Measurements from ENCODE around the gene ERGIC3. TPM values are rescaled to one million over a fixed set of nuclear protein-coding genes. Genes with fewer than 3 reads are reported as not detected.

The ERGIC3 gene
- polyA plus RNA-seq, 1 of the 3 experiments (the other 2 are of a cell fraction) = 661 TPM

GRCh38 chr20:35514371-35514932 lies 27.4 kb upstream of the ERGIC3 start:
- Histone ChIP-seq H3K4me1 (ENCODE audit: control insufficient read depth in 1 of 2, insufficient read depth in 2 of 2, low read depth in 1 of 2, low read length in 1 of 2) (peaks cover 7 to 14% of the 10 kb centered on the region in 2 experiments; a peak in 3 of 4 replicates), H3F3A (replicated peaks; ENCODE audit: insufficient read depth) (peaks cover 10% of the 10 kb centered on the region), H3K79me2 (ENCODE audit: insufficient read depth) (no peaks in the 10 kb centered on the region), H2AFZ (ENCODE audit: low read depth) (no peak overlapping the region), H3K9ac (no peak overlapping the region), H3K4me3 (ENCODE audit: low read depth in 2 of 2, low read length in 1 of 2) (no peak overlapping the region), H3K9me3 (no peaks in the 10 kb centered on the region), H3K27ac (ENCODE audit: low read depth in 2 of 2, low read length in 1 of 2) (no peak overlapping the region), H3K9me2 (no peaks in the 10 kb centered on the region), H3K4me2 (no peak overlapping the region), H3K36me3 (replicated peaks in 1 of 2; ENCODE audit: control insufficient read depth in 1 of 2, insufficient read depth in 2 of 2, low read length in 1 of 2) (peaks cover 12 to 24% of the 10 kb centered on the region in 2 experiments), H3K27me3 (ENCODE audit: insufficient read depth) (no peaks in the 10 kb centered on the region), H4K20me1 (ENCODE audit: insufficient read depth) (no peaks in the 10 kb centered on the region)
- no peak for TF ChIP-seq FOXM1 (IDR thresholded peaks at IDR 0.05; ENCODE audit: low read depth)
- TF ChIP-seq, protein P1, sequence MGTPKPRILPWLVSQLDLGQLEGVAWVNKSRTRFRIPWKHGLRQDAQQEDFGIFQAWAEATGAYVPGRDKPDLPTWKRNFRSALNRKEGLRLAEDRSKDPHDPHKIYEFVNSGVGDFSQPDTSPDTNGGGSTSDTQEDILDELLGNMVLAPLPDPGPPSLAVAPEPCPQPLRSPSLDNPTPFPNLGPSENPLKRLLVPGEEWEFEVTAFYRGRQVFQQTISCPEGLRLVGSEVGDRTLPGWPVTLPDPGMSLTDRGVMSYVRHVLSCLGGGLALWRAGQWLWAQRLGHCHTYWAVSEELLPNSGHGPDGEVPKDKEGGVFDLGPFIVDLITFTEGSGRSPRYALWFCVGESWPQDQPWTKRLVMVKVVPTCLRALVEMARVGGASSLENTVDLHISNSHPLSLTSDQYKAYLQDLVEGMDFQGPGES (IDR thresholded peaks at IDR 0.05; ENCODE audit: low read depth, low read length) = no peak
- no peak for TF ChIP-seq CTCF (IDR thresholded peaks at IDR 0.05)
- POLR2A ChIA-PET = no interaction called here
- no peak for DNase-seq
- CTCF ChIA-PET = interaction anchor here (1.1 to 1.7 kb wide), 3 partner anchors 9 to 51 kb away, joined by 3 to 5 read pairs (median 4); no protein-coding TSS in a partner anchor
- 82% methylated on average over 9 of the region's 11 CpGs for WGBS (ENCODE audit: low lambda C conversion rate)

DNA sequence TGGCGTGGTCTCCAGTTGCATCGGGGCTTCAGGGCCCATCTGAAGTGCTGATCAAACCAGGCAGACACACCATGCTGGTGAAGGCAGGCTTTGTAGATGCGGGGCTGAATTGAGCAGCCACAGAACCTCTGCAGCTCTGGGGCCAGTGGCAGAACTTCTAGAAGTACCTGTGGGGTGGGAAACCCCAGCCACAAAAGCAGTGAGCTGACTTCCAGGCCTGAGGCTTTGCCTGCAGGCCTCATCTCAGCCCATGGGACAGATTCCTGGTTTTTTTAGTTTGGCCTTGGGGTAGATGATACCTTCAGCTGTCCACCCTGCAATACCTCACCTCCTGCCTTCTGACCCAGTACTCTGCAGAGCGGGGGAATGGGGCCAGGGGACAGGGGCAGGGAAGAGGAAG lies 26.5 kb upstream of the ERGIC3 start:
- ChIA-PET CTCF (interaction anchor here (1.6 kb wide), 1 partner anchor 51 kb away, joined by 6 read pairs; no protein-coding TSS in a partner anchor), POLR2A (interaction anchor here (1.3 kb wide), 1 partner anchor 27 kb away, joined by 3 read pairs; the partner anchor contains the start of gene ERGIC3)
- Histone ChIP-seq H3K27ac (ENCODE audit: low read depth in 2 of 2, low read length in 1 of 2) (no peak overlapping the region), H3K4me3 (ENCODE audit: low read depth in 2 of 2, low read length in 1 of 2) (no peak overlapping the region), H3K9me3 (no peaks in the 10 kb centered on the region), H3K36me3 (replicated peaks in 1 of 2; ENCODE audit: control insufficient read depth in 1 of 2, insufficient read depth in 2 of 2, low read length in 1 of 2) (peaks cover 12 to 16% of the 10 kb centered on the region in 2 experiments), H4K20me1 (ENCODE audit: insufficient read depth) (no peaks in the 10 kb centered on the region), H2AFZ (ENCODE audit: low read depth) (no peak overlapping the region), H3K4me2 (no peak overlapping the region), H3K9me2 (no peaks in the 10 kb centered on the region), H3K79me2 (ENCODE audit: insufficient read depth) (no peaks in the 10 kb centered on the region), H3K27me3 (ENCODE audit: insufficient read depth) (no peaks in the 10 kb centered on the region), H3K9ac (no peak overlapping the region), H3F3A (replicated peaks; ENCODE audit: insufficient read depth) (peaks cover 10% of the 10 kb centered on the region), H3K4me1 (ENCODE audit: control insufficient read depth in 1 of 2, insufficient read depth in 2 of 2, low read depth in 1 of 2, low read length in 1 of 2) (peaks cover 7 to 14% of the 10 kb centered on the region in 2 experiments; a peak in 3 of 4 replicates)
- TF ChIP-seq FOXJ3 (CRISPR knock-in tag; IDR thresholded peaks at IDR 0.05) = no peak
- TF ChIP-seq TCF12 (IDR thresholded peaks at IDR 0.05) = no peak
- TF ChIP-seq GATA2 (CRISPR knock-in tag; IDR thresholded peaks at IDR 0.05) = no peak
- no peak for TF ChIP-seq EP300 (IDR thresholded peaks at IDR 0.05; ENCODE audit: borderline replicate concordance in 1 of 2, low read depth in 1 of 2, low read length in 1 of 2)
- no peak for TF ChIP-seq CHD2 (IDR thresholded peaks at IDR 0.05; ENCODE audit: low read length, partially characterized antibody)
- TF ChIP-seq RAD21 (IDR thresholded peaks at IDR 0.05; ENCODE audit: low read length) = no peak
- TF ChIP-seq POLR2AphosphoS5 (IDR thresholded peaks at IDR 0.05; ENCODE audit: low read depth, low read length) = no peak
- TF ChIP-seq, protein P2, sequence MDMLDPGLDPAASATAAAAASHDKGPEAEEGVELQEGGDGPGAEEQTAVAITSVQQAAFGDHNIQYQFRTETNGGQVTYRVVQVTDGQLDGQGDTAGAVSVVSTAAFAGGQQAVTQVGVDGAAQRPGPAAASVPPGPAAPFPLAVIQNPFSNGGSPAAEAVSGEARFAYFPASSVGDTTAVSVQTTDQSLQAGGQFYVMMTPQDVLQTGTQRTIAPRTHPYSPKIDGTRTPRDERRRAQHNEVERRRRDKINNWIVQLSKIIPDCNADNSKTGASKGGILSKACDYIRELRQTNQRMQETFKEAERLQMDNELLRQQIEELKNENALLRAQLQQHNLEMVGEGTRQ (IDR thresholded peaks at IDR 0.05; ENCODE audit: borderline replicate concordance, low read depth, low read length) = no peak
- TF ChIP-seq JUND (IDR thresholded peaks at IDR 0.05) = no peak
- TF ChIP-seq SIN3A (IDR thresholded peaks at IDR 0.05; ENCODE audit: borderline replicate concordance, low read depth, low read length) = no peak
- no peak for TF ChIP-seq NRF1 (IDR thresholded peaks at IDR 0.05; ENCODE audit: low read depth, low read length)
- TF ChIP-seq EZH2phosphoT487 (IDR thresholded peaks at IDR 0.05; ENCODE audit: borderline replicate concordance, low read depth) = no peak
- WGBS (ENCODE audit: low lambda C conversion rate) = 96% methylated on average over 4 of the region's 4 CpGs
- DNase-seq = no peak
